Nephron progenitor cell (in vitro differentiated cells): ENCODE results near the gene B3GAT1.

Source experiments
- DNase-seq: peaks from one replicate; pipeline ENCODE4 v3.0.0; 2021
- H3K27ac Mint-ChIP-seq: 2 replicates; pipeline ENCODE4 v1.8.0; 2021; ENCODE audit warnings: mild to moderate bottlenecking, moderate library complexity, mixed read lengths
- H3K27me3 Mint-ChIP-seq: 2 replicates; pipeline ENCODE4 v1.8.0; 2021; ENCODE audit warnings: mild to moderate bottlenecking, low read depth, mixed read lengths; ENCODE audit not compliant: poor library complexity
- H3K36me3 Mint-ChIP-seq: 2 replicates; pipeline ENCODE4 v1.8.0; 2021; ENCODE audit warnings: low read depth, mixed read lengths
- H3K4me1 Mint-ChIP-seq: 2 replicates; pipeline ENCODE4 v1.8.0; 2021; ENCODE audit warnings: mixed read lengths
- H3K4me3 Mint-ChIP-seq: 2 replicates; pipeline ENCODE4 v1.8.0; 2021; ENCODE audit warnings: mild to moderate bottlenecking, moderate library complexity, mixed read lengths
- H3K9me3 Mint-ChIP-seq: 2 replicates; pipeline ENCODE4 v1.8.0; 2021; ENCODE audit warnings: mild to moderate bottlenecking, moderate library complexity, mixed read lengths
- CTCF ChIP-seq: fragments of 200-600 bp; sonication (generic); IDR thresholded peaks from 2 replicates; pipeline ENCODE4 v1.5.0; 2021; ENCODE audit warnings: antibody characterized with exemption

B3GAT1 gene

GRCh38 chr11:134334796-134335571 lies 77.1 kb downstream of the B3GAT1 start:
- no peak for DNase-seq
- H3K36me3 Mint-ChIP-seq: no peaks in the 10 kb centered on the region
- no peak overlapping the region for H3K27ac Mint-ChIP-seq
- peaks cover 3% of the 10 kb centered on the region for H3K9me3 Mint-ChIP-seq
- peaks cover 69% of the 10 kb centered on the region for H3K27me3 Mint-ChIP-seq
- H3K4me3 Mint-ChIP-seq: no peak overlapping the region
- TF ChIP-seq CTCF: no peak
- peaks cover 27% of the 10 kb centered on the region for H3K4me1 Mint-ChIP-seq

GRCh38 chr11:134333946-134334345 lies 78.1 kb downstream of the B3GAT1 start:
- Mint-ChIP-seq H3K4me3 (no peak overlapping the region), H3K27me3 (peaks cover 79% of the 10 kb centered on the region), H3K27ac (no peak overlapping the region), H3K9me3 (peaks cover 3% of the 10 kb centered on the region), H3K4me1 (peaks cover 27% of the 10 kb centered on the region), H3K36me3 (no peaks in the 10 kb centered on the region)
- TF ChIP-seq CTCF: no peak
- no peak for DNase-seq

DNA sequence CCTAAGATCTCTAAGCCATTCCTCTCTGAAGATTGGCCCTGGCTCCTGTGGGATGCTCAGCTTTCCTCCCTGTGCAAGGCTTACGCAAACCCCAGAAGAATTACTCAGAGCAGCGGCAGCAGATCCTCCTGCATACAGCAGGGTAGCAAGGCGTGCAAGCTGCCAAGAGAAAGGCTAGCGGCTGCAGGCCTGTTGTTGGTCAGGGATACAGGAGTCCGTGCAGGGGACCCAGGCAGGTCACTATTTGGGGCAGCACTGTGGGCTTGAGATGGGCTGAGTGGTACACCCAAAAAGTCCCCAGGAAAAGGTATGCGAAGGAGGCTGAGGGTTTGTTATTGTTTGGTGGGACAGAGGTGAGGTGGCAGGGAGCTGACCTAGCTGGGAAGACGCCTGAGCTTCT lies 78.7 kb downstream of the B3GAT1 start:
- H3K27ac Mint-ChIP-seq: no peak overlapping the region
- no peak for DNase-seq

DNA sequence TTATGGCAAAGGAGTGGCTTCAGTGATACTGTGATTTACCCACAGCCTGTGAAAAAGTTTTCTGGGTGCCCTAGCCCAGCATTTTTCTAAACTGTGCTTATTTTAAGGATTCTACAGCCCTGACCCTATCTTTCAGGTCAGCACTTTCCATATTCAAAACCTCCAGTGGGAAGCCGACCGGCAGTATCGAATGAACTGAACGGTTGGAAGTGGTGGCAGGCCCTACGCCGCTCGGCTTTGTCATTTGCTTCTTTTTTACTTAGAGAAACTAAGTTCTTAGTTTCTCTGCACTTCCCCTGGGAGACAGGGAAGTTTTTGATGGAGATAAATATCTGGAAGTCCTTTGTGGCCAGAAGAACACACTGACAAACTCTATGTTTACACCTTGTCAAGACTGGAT lies 79.3 kb downstream of the B3GAT1 start:
- Mint-ChIP-seq H3K36me3 (no peaks in the 10 kb centered on the region), H3K9me3 (peaks cover 3% of the 10 kb centered on the region), H3K4me3 (peak overlapping the region; percentile 78), H3K4me1 (peaks cover 27% of the 10 kb centered on the region), H3K27me3 (peaks cover 76% of the 10 kb centered on the region), H3K27ac (no peak overlapping the region)
- no peak for DNase-seq
- TF ChIP-seq CTCF: no peak

More for the DNA sequence above, 78.7 kb downstream of the B3GAT1 start:
- peaks cover 77% of the 10 kb centered on the region for H3K27me3 Mint-ChIP-seq
- peaks cover 3% of the 10 kb centered on the region for H3K9me3 Mint-ChIP-seq
- no peak for TF ChIP-seq CTCF
- peaks cover 27% of the 10 kb centered on the region for H3K4me1 Mint-ChIP-seq
- no peaks in the 10 kb centered on the region for H3K36me3 Mint-ChIP-seq
- H3K4me3 Mint-ChIP-seq: peak overlapping the region; percentile 78

DNA sequence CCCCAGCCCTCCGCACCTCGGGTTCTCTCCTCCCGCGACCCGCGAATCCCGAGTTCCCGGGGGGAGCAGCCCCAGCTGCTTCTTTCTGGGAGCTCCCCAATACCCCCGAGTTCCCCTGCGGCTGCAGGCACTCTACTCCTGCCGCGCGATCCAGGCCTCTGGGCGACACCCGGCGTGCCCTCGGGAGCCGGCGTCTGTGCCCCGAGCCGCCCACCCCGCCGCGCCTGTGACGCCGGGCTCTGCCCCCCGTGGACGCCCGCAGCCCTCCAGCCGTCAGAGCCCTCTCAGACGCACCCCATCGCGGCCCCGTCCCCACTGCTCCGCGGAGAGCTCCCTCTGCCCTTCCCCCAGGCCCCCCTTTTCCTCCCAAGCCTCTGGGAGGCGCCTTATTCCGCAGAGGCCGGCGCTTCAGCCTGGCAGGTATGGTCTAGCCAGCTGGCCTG lies 79.8 kb downstream of the B3GAT1 start:
- TF ChIP-seq CTCF: no peak
- Mint-ChIP-seq H3K27me3 (peaks cover 78% of the 10 kb centered on the region), H3K27ac (no peak overlapping the region), H3K36me3 (no peaks in the 10 kb centered on the region), H3K4me3 (peak overlapping the region; percentile 78), H3K9me3 (peaks cover 3% of the 10 kb centered on the region), H3K4me1 (peaks cover 27% of the 10 kb centered on the region)
- DNase-seq: peak; percentile 47
